DOHH2 (cell line): ENCODE measurements around the gene TACC2.

Experiments used
- H3F3A ChIP-seq: fragments of 200-600 bp; sonication (generic), shearing (Covaris generic); 2 replicates; pipeline ENCODE4 v1.6.0; 2016; ENCODE audit warnings: antibody characterized with exemption, mild to moderate bottlenecking; ENCODE audit not compliant: control insufficient read depth, insufficient read depth
- H3K27ac ChIP-seq: fragments of 200-600 bp; sonication (generic); 2 replicates; pipeline ENCODE4 v1.5.1; 2014; ENCODE audit warnings: low read depth, mild to moderate bottlenecking, low read length, moderate library complexity
- H3K27me3 ChIP-seq: fragments of 200-600 bp; sonication (generic); 2 replicates; pipeline ENCODE4 v1.6.1; 2014; ENCODE audit warnings: mild to moderate bottlenecking, low read length, mixed read lengths; ENCODE audit not compliant: control insufficient read depth
- H3K36me3 ChIP-seq: fragments of 200-600 bp; sonication (generic); 2 replicates; pipeline ENCODE4 v1.6.1; 2014; ENCODE audit warnings: mild to moderate bottlenecking, low read length, moderate library complexity, mixed read lengths; ENCODE audit not compliant: control insufficient read depth
- H3K4me1 ChIP-seq: fragments of 200-600 bp; sonication (generic); 2 replicates; pipeline ENCODE4 v1.6.1; 2014; ENCODE audit warnings: mild to moderate bottlenecking, low read length, mixed read lengths; ENCODE audit not compliant: control insufficient read depth
- H3K4me2 ChIP-seq: fragments of 200-600 bp; sonication (generic); 2 replicates; pipeline ENCODE4 v1.6.0; 2014; ENCODE audit warnings: mild to moderate bottlenecking, low read length, moderate library complexity
- H3K4me3 ChIP-seq: fragments of 200-600 bp; sonication (generic); 2 replicates; pipeline ENCODE4 v1.5.1; 2014; ENCODE audit warnings: mild to moderate bottlenecking, low read length, mixed read lengths
- H3K79me2 ChIP-seq: fragments of 200-600 bp; sonication (generic); 2 replicates; pipeline ENCODE4 v1.6.1; 2014; ENCODE audit warnings: mild to moderate bottlenecking, low read length, mixed read lengths; ENCODE audit not compliant: control insufficient read depth
- H3K9me2 ChIP-seq: fragments of 200-600 bp; sonication (generic); replicated peaks from 2 replicates; pipeline ENCODE4 v1.6.1; 2014; ENCODE audit warnings: mild to moderate bottlenecking, low read length, mixed read lengths; ENCODE audit not compliant: control insufficient read depth
- H3K9me3 ChIP-seq: fragments of 200-600 bp; sonication (generic); 2 replicates; pipeline ENCODE4 v1.6.1; 2014; ENCODE audit warnings: antibody characterized with exemption, low read length, mixed read lengths; ENCODE audit not compliant: control insufficient read depth, insufficient read depth
- H4K20me1 ChIP-seq: fragments of 200-600 bp; sonication (generic); 2 replicates; pipeline ENCODE4 v1.6.0; 2014; ENCODE audit warnings: low read depth, mild to moderate bottlenecking, antibody characterized with exemption, low read length, moderate library complexity; ENCODE audit not compliant: control insufficient read depth, insufficient read depth
- CTCF ChIP-seq: fragments of 200-600 bp; sonication (generic); IDR thresholded peaks from one replicate; pipeline ENCODE4 v1.5.1; 2014; ENCODE audit warnings: antibody characterized with exemption, mild to moderate bottlenecking, low read depth, low read length; ENCODE audit not compliant: poor library complexity, severe bottlenecking
- EZH2phosphoT487 ChIP-seq: fragments of 200-600 bp; sonication (generic); IDR thresholded peaks from 2 replicates; pipeline ENCODE4 v1.6.1; 2017; ENCODE audit warnings: borderline replicate concordance, mild to moderate bottlenecking, antibody characterized with exemption, low read length, moderate library complexity, mixed read lengths

TACC2 gene

GRCh38 chr10:122281751-122282150, 292.8 kb downstream of the TACC2 start:
- H3K9me2 ChIP-seq, result no peaks in the 10 kb centered on the region
- H3F3A ChIP-seq, result no peaks in the 10 kb centered on the region
- H4K20me1 ChIP-seq, result no peaks in the 10 kb centered on the region
- no peak overlapping the region for H3K4me3 ChIP-seq
- no peaks in the 10 kb centered on the region for H3K9me3 ChIP-seq
- no peaks in the 10 kb centered on the region; the same call in 1 of the 2 replicates for H3K27me3 ChIP-seq
- TF ChIP-seq EZH2phosphoT487 (no peak), CTCF (no peak)
- H3K79me2 ChIP-seq, result no peaks in the 10 kb centered on the region
- H3K36me3 ChIP-seq, result no peaks in the 10 kb centered on the region
- H3K27ac ChIP-seq, result no peak overlapping the region
- H3K4me1 ChIP-seq, result no peaks in the 10 kb centered on the region
- H3K4me2 ChIP-seq, result no peak overlapping the region

GRCh38 chr10:122282253-122282671, 293.3 kb downstream of the TACC2 start:
- Histone ChIP-seq H3K27me3 (no peaks in the 10 kb centered on the region; the same call in 1 of the 2 replicates), H3K4me3 (no peak overlapping the region), H3K27ac (no peak overlapping the region), H3K79me2 (no peaks in the 10 kb centered on the region), H3K9me2 (no peaks in the 10 kb centered on the region), H3K4me1 (no peaks in the 10 kb centered on the region), H4K20me1 (no peaks in the 10 kb centered on the region), H3K9me3 (no peaks in the 10 kb centered on the region), H3K4me2 (no peak overlapping the region), H3K36me3 (no peaks in the 10 kb centered on the region), H3F3A (no peaks in the 10 kb centered on the region)
- TF ChIP-seq EZH2phosphoT487 (no peak), CTCF (no peak)

GRCh38 chr10:122282909-122283308, 293.9 kb downstream of the TACC2 start:
- no peaks in the 10 kb centered on the region for H3K9me3 ChIP-seq
- H3K4me1 ChIP-seq, result no peaks in the 10 kb centered on the region

More at GRCh38 chr10:122282909-122283308, 293.9 kb downstream of the TACC2 start:
- H3K27me3 ChIP-seq, result no peaks in the 10 kb centered on the region; the same call in 1 of the 2 replicates
- no peaks in the 10 kb centered on the region for H3K79me2 ChIP-seq
- no peaks in the 10 kb centered on the region for H3K9me2 ChIP-seq
- no peaks in the 10 kb centered on the region for H4K20me1 ChIP-seq
- no peak overlapping the region for H3K4me2 ChIP-seq
- no peaks in the 10 kb centered on the region for H3K36me3 ChIP-seq
- H3F3A ChIP-seq, result no peaks in the 10 kb centered on the region
- H3K4me3 ChIP-seq, result no peak overlapping the region
- TF ChIP-seq CTCF (no peak), EZH2phosphoT487 (no peak)
- no peak overlapping the region for H3K27ac ChIP-seq
